Stimulated activated naive CD4-positive, alpha-beta T cell treated with Interleukin-2 at 50 U/mL for 16 hours (primary cell): ENCODE data around the gene MEX3A.
"Not testable (repeated sequence)": the region's sequence is repeated elsewhere in the genome, so short reads cannot be mapped to it uniquely, and the experiment has no call there.

ENCODE experiments used
- DNase-seq: peaks from one replicate; lab custom pipeline; 2025; lab: John Stamatoyannopoulos, UW

The MEX3A gene

GRCh38 chr1:156054500-156055280, 27.6 kb downstream of the MEX3A start, which contains the start of gene LAMTOR2:
LAMTOR2 (plus strand) TSS chr1:156054782; CDS start chr1:156054890, 108 bp downstream.
- DNase-seq, result peak; percentile 95

- peak; percentile 85 for DNase-seq
Measured at GRCh38 chr1:156053768-156054499, 28.3 kb downstream of the MEX3A start, which contains the start of gene UBQLN4. UBQLN4 (minus strand) TSS chr1:156053798; CDS start chr1:156053701, 97 bp downstream.

GRCh38 chr1:156052862-156053767, 29.1 kb downstream of the MEX3A start:
- DNase-seq, result peak; percentile 69

GRCh38 chr1:156051011-156051725, 31.1 kb downstream of the MEX3A start:
- DNase-seq, result no peak

GRCh38 chr1:156050376-156050775, 31.9 kb downstream of the MEX3A start:
- DNase-seq, result no peak

- DNase-seq, result no peak
Measured at GRCh38 chr1:156048663-156049258, 33.5 kb downstream of the MEX3A start.

- no peak for DNase-seq
Measured at GRCh38 chr1:156045076-156045475, 37.2 kb downstream of the MEX3A start.

- DNase-seq, result no peak
Measured at GRCh38 chr1:156042828-156043227, 39.4 kb downstream of the MEX3A start.

- not testable (repeated sequence) for DNase-seq
Measured at GRCh38 chr1:156034991-156035390, 47.3 kb downstream of the MEX3A start.

GRCh38 chr1:156033011-156033410, 49.3 kb downstream of the MEX3A start:
- no peak for DNase-seq

- no peak for DNase-seq
Measured at GRCh38 chr1:156026588-156026987, 55.7 kb downstream of the MEX3A start.

- DNase-seq, result no peak
Measured at GRCh38 chr1:156025876-156026275, 56.4 kb downstream of the MEX3A start.

GRCh38 chr1:156024801-156025200, 57.5 kb downstream of the MEX3A start:
- no peak for DNase-seq
